GM23248 (cell line): Measurements from ENCODE around the gene BCAP31.

Source experiments
- EZH2 ChIP-seq: fragments of 200-600 bp; sonication (generic); IDR thresholded peaks from 2 replicates; pipeline ENCODE4 v1.6.1; 2018; ENCODE audit warnings: antibody characterized with exemption, mild to moderate bottlenecking; ENCODE audit not compliant: insufficient read depth, poor library complexity, severe bottlenecking
- EZH2phosphoT487 ChIP-seq: fragments of 200-600 bp; sonication (generic); IDR thresholded peaks from 2 replicates; pipeline ENCODE4 v1.6.1; 2018; ENCODE audit warnings: antibody characterized with exemption, moderate library complexity, mild to moderate bottlenecking, low read depth; ENCODE audit not compliant: insufficient read depth

GRCh38 chrX:153735274-153735673 lies 11.1 kb upstream of the BCAP31 start:
- TF ChIP-seq EZH2 (no peak), EZH2phosphoT487 (no peak)
